ENCODE data around the gene NACC1. TPM values are rescaled to one million over a fixed set of nuclear protein-coding genes. Genes with fewer than 3 reads are reported as not detected.

The NACC1 gene
- total and polyA plus RNA-seq, 2 of the 13 experiments (the other 11 are each of a cell fraction or from before 2014, with no cell fraction given): 31.8 to 42.3 TPM

- TF ChIP-seq MIER3 (CRISPR knock-in tag; IDR thresholded peaks at IDR 0.05; ENCODE audit: borderline replicate concordance): 0 out of 2 replicates have a peak, but pooled peaks have one; percentile 35
- TF ChIP-seq ZNF251 (CRISPR knock-in tag; IDR thresholded peaks at IDR 0.05): no peak
- no peak for TF ChIP-seq NR1H2 (CRISPR knock-in tag; IDR thresholded peaks at IDR 0.05; ENCODE audit: borderline replicate concordance, low read depth)
- TF ChIP-seq HOXA3 (CRISPR knock-in tag; IDR thresholded peaks at IDR 0.05): peak; percentile 24; the same call in 1 of the 2 replicates
- peak; percentile 37; the same call in 1 of the 2 replicates for TF ChIP-seq CREB1 (IDR thresholded peaks at IDR 0.05)
- no peak for TF ChIP-seq CREB1 (CRISPR knock-in tag; IDR thresholded peaks at IDR 0.05)
- TF ChIP-seq ELF3 (CRISPR knock-in tag; IDR thresholded peaks at IDR 0.05): peak; percentile 42; the same call in 1 of the 2 replicates
These were observed 24.5 kb upstream of the NACC1 start (continued) for GRCh38 chr19:13093407-13094105.

DNA sequence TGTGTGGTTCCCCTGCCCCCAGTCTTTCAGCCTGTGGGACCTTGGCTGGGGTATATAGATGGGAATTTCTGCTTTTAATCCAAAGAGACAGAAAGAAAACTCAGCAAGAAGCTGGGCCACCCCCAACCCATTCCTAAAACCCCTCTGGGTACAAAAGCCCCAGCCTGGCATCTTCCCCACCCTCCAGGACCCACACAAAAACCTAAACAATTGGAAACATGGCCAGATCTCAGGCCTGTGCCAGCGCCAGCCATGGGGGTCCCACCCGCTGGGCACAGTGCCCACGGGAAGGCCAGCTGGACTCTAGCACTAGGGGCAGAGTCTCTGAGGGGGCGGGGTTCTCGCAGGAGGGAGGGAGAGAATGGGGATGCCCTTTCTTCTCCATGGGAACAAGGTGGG lies 24.0 kb upstream of the NACC1 start:
- no peak for DNase-seq (ENCODE audit: low spot score)
- FAIRE-seq: no peak
- ChIA-PET POLR2A (interaction anchor here (1.0 to 1.8 kb wide), 5 partner anchors 34 to 117 kb away, joined by 3 to 7 read pairs (median 4); no protein-coding TSS in a partner anchor), CTCF (ENCODE audit: low intra/inter-chr PET ratio, low total read pairs) (interaction anchor here (1.7 to 2.6 kb wide), 3 partner anchors 111 to 129 kb away, joined by 11 to 44 read pairs (median 18); no protein-coding TSS in a partner anchor)
- no peak overlapping the region for H3K4me2 ChIP-seq (ENCODE audit: low read depth, low read length)
- TF ChIP-seq MED13 (CRISPR knock-in tag; IDR thresholded peaks at IDR 0.05) (no peak), ZBTB33 (CRISPR knock-in tag; IDR thresholded peaks at IDR 0.05) (0 out of 2 replicates have a peak, but pooled peaks have one; percentile 5), REXO4 (CRISPR knock-in tag; IDR thresholded peaks at IDR 0.05; ENCODE audit: borderline replicate concordance) (no peak), SNAPC5 (CRISPR knock-in tag; IDR thresholded peaks at IDR 0.05; ENCODE audit: borderline replicate concordance) (no peak), ZFP37 (CRISPR knock-in tag; IDR thresholded peaks at IDR 0.05; ENCODE audit: borderline replicate concordance) (0 out of 2 replicates have a peak, but pooled peaks have one; percentile 11), THAP11 (CRISPR knock-in tag; IDR thresholded peaks at IDR 0.05) (0 out of 2 replicates have a peak, but pooled peaks have one; percentile 3), HNRNPL (IDR thresholded peaks at IDR 0.05; ENCODE audit: low read depth, low read length) (peak; percentile 82; the same call in 1 of the 2 replicates)
- TF ChIP-seq, protein P1, sequence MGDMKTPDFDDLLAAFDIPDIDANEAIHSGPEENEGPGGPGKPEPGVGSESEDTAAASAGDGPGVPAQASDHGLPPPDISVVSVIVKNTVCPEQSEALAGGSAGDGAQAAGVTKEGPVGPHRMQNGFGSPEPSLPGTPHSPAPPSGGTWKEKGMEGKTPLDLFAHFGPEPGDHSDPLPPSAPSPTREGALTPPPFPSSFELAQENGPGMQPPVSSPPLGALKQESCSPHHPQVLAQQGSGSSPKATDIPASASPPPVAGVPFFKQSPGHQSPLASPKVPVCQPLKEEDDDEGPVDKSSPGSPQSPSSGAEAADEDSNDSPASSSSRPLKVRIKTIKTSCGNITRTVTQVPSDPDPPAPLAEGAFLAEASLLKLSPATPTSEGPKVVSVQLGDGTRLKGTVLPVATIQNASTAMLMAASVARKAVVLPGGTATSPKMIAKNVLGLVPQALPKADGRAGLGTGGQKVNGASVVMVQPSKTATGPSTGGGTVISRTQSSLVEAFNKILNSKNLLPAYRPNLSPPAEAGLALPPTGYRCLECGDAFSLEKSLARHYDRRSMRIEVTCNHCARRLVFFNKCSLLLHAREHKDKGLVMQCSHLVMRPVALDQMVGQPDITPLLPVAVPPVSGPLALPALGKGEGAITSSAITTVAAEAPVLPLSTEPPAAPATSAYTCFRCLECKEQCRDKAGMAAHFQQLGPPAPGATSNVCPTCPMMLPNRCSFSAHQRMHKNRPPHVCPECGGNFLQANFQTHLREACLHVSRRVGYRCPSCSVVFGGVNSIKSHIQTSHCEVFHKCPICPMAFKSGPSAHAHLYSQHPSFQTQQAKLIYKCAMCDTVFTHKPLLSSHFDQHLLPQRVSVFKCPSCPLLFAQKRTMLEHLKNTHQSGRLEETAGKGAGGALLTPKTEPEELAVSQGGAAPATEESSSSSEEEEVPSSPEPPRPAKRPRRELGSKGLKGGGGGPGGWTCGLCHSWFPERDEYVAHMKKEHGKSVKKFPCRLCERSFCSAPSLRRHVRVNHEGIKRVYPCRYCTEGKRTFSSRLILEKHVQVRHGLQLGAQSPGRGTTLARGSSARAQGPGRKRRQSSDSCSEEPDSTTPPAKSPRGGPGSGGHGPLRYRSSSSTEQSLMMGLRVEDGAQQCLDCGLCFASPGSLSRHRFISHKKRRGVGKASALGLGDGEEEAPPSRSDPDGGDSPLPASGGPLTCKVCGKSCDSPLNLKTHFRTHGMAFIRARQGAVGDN (CRISPR knock-in tag; IDR thresholded peaks at IDR 0.05): peak; percentile 11; the same call in 1 of the 2 replicates
- no peak overlapping the region for H3K27ac ChIP-seq (ENCODE audit: extremely low read length, insufficient read depth, low read length)
- no peak for ATAC-seq
- no TSS peak for BruUV-seq (replicated peaks)
- no peaks in the 10 kb centered on the region; the same call in 1 of the 2 replicates for H4K20me1 ChIP-seq (ENCODE audit: insufficient read depth, low read length)
- 89% methylated on average over 3 of the region's 5 CpGs for WGBS (ENCODE audit: low lambda C conversion rate)
- H3K79me2 ChIP-seq (ENCODE audit: insufficient read depth, low read length): no peaks in the 10 kb centered on the region
- H3K27me3 ChIP-seq (ENCODE audit: control insufficient read depth in 1 of 2, insufficient read depth in 2 of 2, low read length in 2 of 2): no peaks in the 10 kb centered on the region
- H3K4me3 ChIP-seq (replicated peaks in 1 of 3; ENCODE audit: insufficient read depth in 1 of 3, low read depth in 2 of 3, low read length in 3 of 3): no peak overlapping the region
- peaks cover 0 to 2% of the 10 kb centered on the region in 2 experiments; a peak in 2 of 5 replicates for H3K36me3 ChIP-seq (replicated peaks in 1 of 2; ENCODE audit: control insufficient read depth in 1 of 2, insufficient read depth in 2 of 2, low read length in 2 of 2)
- H3K4me1 ChIP-seq (ENCODE audit: insufficient read depth, low read length): peaks cover 50% of the 10 kb centered on the region
- H2AFZ ChIP-seq (ENCODE audit: low read length): no peak overlapping the region
- in situ Hi-C loops (cut with HindIII; ENCODE audit: extremely low pct_ligation_motif_present, low pct_unique_long_range_greater_than_20kb) (loop anchor here (5.0 kb wide), 2 partner anchors 62 to 117 kb away; no protein-coding TSS in a partner anchor), intact Hi-C loops (cut with micrococcal nuclease; ENCODE audit: unreplicated experiment) (no loop called here)
- no peak overlapping the region for H3K9ac ChIP-seq (ENCODE audit: insufficient read depth, low read depth, low read length)
- no peaks in the 10 kb centered on the region for H3K9me3 ChIP-seq (ENCODE audit: low read length)

All from HepG2 (cell line).